Caco-2 (cell line): ENCODE results near the gene SLC25A5. TPM values are rescaled to one million over a fixed set of nuclear protein-coding genes. Genes with fewer than 3 reads are reported as not detected.

ENCODE experiments used
- Bru-seq: library from RNA; stranded (reverse); fragments of 400-500 nt; gene quantifications from one replicate; lab custom pipeline; 2021; lab: Mats Ljungman, UMichigan
- BruChase-seq, 2 experiments: library from RNA; stranded (reverse); fragments of 400-500 nt; gene quantifications; one replicate each; lab custom pipeline; 2021; lab: Mats Ljungman, UMichigan
- BruUV-seq: library from RNA; stranded (reverse); fragments of 400-500 nt; replicated peaks from 2 replicates; lab custom pipeline; 2021; lab: Mats Ljungman, UMichigan
- CTCF ChIA-PET: fragments of 300-600 bp; sonication (Branson Sonifier 250); formaldehyde crosslinking; loops from one replicate; lab custom pipeline; 2022; ENCODE audit warnings: antibody characterized with exemption; lab: Charles Lee
- POLR2A ChIA-PET: fragments of 300-600 bp; sonication (Branson Sonifier 250); formaldehyde crosslinking; loops from one replicate; lab custom pipeline; 2022; ENCODE audit warnings: antibody characterized with exemption; lab: Charles Lee
- DNase-seq, 2 experiments: peaks; one replicate each; pipeline versions ENCODE4 v3.0.0 to v3.0.0-alpha.2; 2020 to 2022
- H3K27me3 ChIP-seq: replicated peaks from 2 replicates; pipeline ENCODE4 v1.6.0; 2011; ENCODE audit warnings: low read length; ENCODE audit not compliant: control insufficient read depth, insufficient read depth
- H3K36me3 ChIP-seq: 2 replicates; pipeline ENCODE4 v1.5.1; 2011; ENCODE audit warnings: low read length; ENCODE audit not compliant: control insufficient read depth, insufficient read depth
- H3K4me1 ChIP-seq: fragments of 250-450 bp; sonication (Bioruptor Pico); 2 replicates; pipeline ENCODE4 v1.5.1; 2020; ENCODE audit warnings: mild to moderate bottlenecking
- H3K4me3 ChIP-seq: 2 replicates; pipeline ENCODE4 v1.5.1; 2011; ENCODE audit warnings: low read depth, mild to moderate bottlenecking, control low read depth, low read length
- H3K9me3 ChIP-seq: fragments of 250-450 bp; sonication (Bioruptor Pico); 2 replicates; pipeline ENCODE4 v1.5.1; 2020; ENCODE audit warnings: mild to moderate bottlenecking, moderate library complexity
- H3K27ac Mint-ChIP-seq: one replicate; pipeline ENCODE4 v1.8.0; 2022; ENCODE audit warnings: mixed read lengths; ENCODE audit not compliant: unreplicated experiment
- H3K27me3 Mint-ChIP-seq: one replicate; pipeline ENCODE4 v1.8.0; 2022; ENCODE audit warnings: mixed read lengths; ENCODE audit not compliant: insufficient read depth, unreplicated experiment
- H3K36me3 Mint-ChIP-seq: one replicate; pipeline ENCODE4 v1.8.0; 2022; ENCODE audit warnings: mild to moderate bottlenecking, mixed read lengths; ENCODE audit not compliant: insufficient read depth, unreplicated experiment
- H3K4me1 Mint-ChIP-seq: one replicate; pipeline ENCODE4 v1.8.0; 2022; ENCODE audit warnings: low read depth, mixed read lengths; ENCODE audit not compliant: unreplicated experiment
- H3K4me3 Mint-ChIP-seq: one replicate; pipeline ENCODE4 v1.8.0; 2022; ENCODE audit warnings: mild to moderate bottlenecking, moderate library complexity, mixed read lengths; ENCODE audit not compliant: unreplicated experiment
- H3K9me3 Mint-ChIP-seq: one replicate; pipeline ENCODE4 v1.8.0; 2022; ENCODE audit warnings: mixed read lengths; ENCODE audit not compliant: unreplicated experiment
- CTCF ChIP-seq, 2 experiments: fragments of 200-600 bp in 1 of 2; IDR thresholded peaks; 1 replicate in 1 of 2; 2 replicates in 1 of 2; pipeline versions ENCODE4 v1.5.1 to v1.8.0; 2011 to 2022; ENCODE audit warnings: antibody characterized with exemption in 1 of 2, control low read depth in 1 of 2, inconsistent platforms in 1 of 2, low read depth in 1 of 2, low read length in 1 of 2, mild to moderate bottlenecking in 1 of 2, moderate library complexity in 1 of 2; ENCODE audit not compliant: insufficient read depth in 1 of 2, severe bottlenecking in 1 of 2, unreplicated experiment in 1 of 2
- intact Hi-C: fragments of 100-400 bp; cut with micrococcal nuclease; formaldehyde crosslinking; loops from one replicate; pipeline ENCODE4 v1.10.0; 2022; ENCODE audit not compliant: unreplicated experiment
- long read RNA-seq: library from polyadenylated mRNA; stranded (forward); transcript quantifications from one replicate; pipeline ENCODE4 v2.0.0, GENCODE V29; 2022
- total RNA-seq: library from RNA; stranded (reverse); gene quantifications from 2 replicates; pipeline ENCODE4 v1.2.3, GENCODE V29; 2022

The SLC25A5 gene
- total RNA-seq, result 416 and 445 TPM in 2 replicates
- percentile 96 among the genes with signal in this experiment for Bru-seq, nascent RNA
- BruChase-seq, experiment 1, labeled RNA remaining after a 2-hour chase, result percentile 99 among the genes with signal in this experiment
- percentile 100 among the genes with signal in this experiment for BruChase-seq, experiment 2, labeled RNA remaining after a 6-hour chase
- long read RNA-seq, transcript SLC25A5-201 (4 exons, 1,274 nt), result major isoform, 780 of 998 reads
- long read RNA-seq, partial matches to known transcripts, result 212 of 998 reads
- long read RNA-seq, other reads (novel, unspliced or antisense), result 5 of 998 reads

GRCh38 chrX:119467842-119468550 lies at the start of gene SLC25A5:
TSS of gene SLC25A5 (plus strand) at chrX:119468444. CDS start at chrX:119468516, 72 bp downstream.
- BruUV-seq, result no TSS peak
- Histone ChIP-seq H3K9me3 (no peaks in the 10 kb centered on the region), H3K4me3 (peak within 1 kb of the TSS; percentile 91), H3K36me3 (no peaks in the 10 kb centered on the region; the same call in 1 of the 2 replicates), H3K27me3 (no peaks in the 10 kb centered on the region), H3K4me1 (no peaks in the 10 kb centered on the region; the same call in 1 of the 2 replicates)
- intact Hi-C loops, result loop anchor here (1.0 to 2.0 kb wide), 2 partner anchors 13 to 49 kb away; no protein-coding TSS in a partner anchor
- Mint-ChIP-seq H3K27me3 (no peaks in the 10 kb centered on the region), H3K4me3 (peak within 1 kb of the TSS; percentile 93), H3K27ac (peak within 1 kb of the TSS; percentile 94), H3K9me3 (no peaks in the 10 kb centered on the region), H3K36me3 (peaks cover 46% of the 10 kb centered on the region), H3K4me1 (no peaks in the 10 kb centered on the region)
- ChIA-PET POLR2A (interaction anchor here (0.7 to 2.0 kb wide), 4 partner anchors 10 to 323 kb away, joined by 3 to 28 read pairs (median 6); partner anchors contain the start of gene RPL39), CTCF (interaction anchor here (0.6 to 1.3 kb wide), 5 partner anchors 10 to 138 kb away, joined by 3 to 6 read pairs (median 5); no protein-coding TSS in a partner anchor)
- TF ChIP-seq CTCF (IDR thresholded peaks at IDR 0.05; ENCODE audit: insufficient read depth in 1 of 2, low read depth in 1 of 2, low read length in 1 of 2, severe bottlenecking in 1 of 2, unreplicated experiment in 1 of 2), result no peak
- peak; percentile 82 to 88 for DNase-seq

GRCh38 chrX:119419146-119419545 lies 49.1 kb upstream of the SLC25A5 start:
- Mint-ChIP-seq H3K27me3 (no peaks in the 10 kb centered on the region), H3K36me3 (peaks cover 15% of the 10 kb centered on the region), H3K4me3 (no peak overlapping the region), H3K27ac (no peak overlapping the region), H3K4me1 (peaks cover 14% of the 10 kb centered on the region), H3K9me3 (no peaks in the 10 kb centered on the region)
- H3K4me1 ChIP-seq, result peaks cover 12% of the 10 kb centered on the region; the same call in 1 of the 2 replicates
- ChIA-PET CTCF (interaction anchor here (2.8 kb wide), 1 partner anchor 93 kb away, joined by 16 read pairs; no protein-coding TSS in a partner anchor), POLR2A (no interaction called here)
- H3K27me3 ChIP-seq, result no peaks in the 10 kb centered on the region
- no TSS peak for BruUV-seq
- peak in 1 of 2 experiments; percentile 10 for DNase-seq
- intact Hi-C loops, result loop anchor here (1.0 to 10.0 kb wide), 3 partner anchors 48 to 124 kb away; no protein-coding TSS in a partner anchor
- H3K9me3 ChIP-seq, result no peaks in the 10 kb centered on the region
- no peak overlapping the region for H3K4me3 ChIP-seq
- no peak for TF ChIP-seq CTCF (IDR thresholded peaks at IDR 0.05; ENCODE audit: insufficient read depth in 1 of 2, low read depth in 1 of 2, low read length in 1 of 2, severe bottlenecking in 1 of 2, unreplicated experiment in 1 of 2)
- no peaks in the 10 kb centered on the region for H3K36me3 ChIP-seq

- Mint-ChIP-seq H3K27me3 (no peaks in the 10 kb centered on the region), H3K4me1 (peaks cover 14% of the 10 kb centered on the region), H3K9me3 (no peaks in the 10 kb centered on the region), H3K27ac (no peak overlapping the region), H3K36me3 (peaks cover 17% of the 10 kb centered on the region), H3K4me3 (peak overlapping the region; percentile 20)
- Histone ChIP-seq H3K36me3 (no peaks in the 10 kb centered on the region), H3K4me1 (peaks cover 12% of the 10 kb centered on the region; the same call in 1 of the 2 replicates), H3K9me3 (no peaks in the 10 kb centered on the region), H3K27me3 (no peaks in the 10 kb centered on the region), H3K4me3 (no peak overlapping the region)
- no peak for DNase-seq
- no TSS peak for BruUV-seq
- intact Hi-C loops, result loop anchor here (1.0 to 10.0 kb wide), 3 partner anchors 47 to 125 kb away; no protein-coding TSS in a partner anchor
- ChIA-PET CTCF (no interaction called here), POLR2A (no interaction called here)
- TF ChIP-seq CTCF (IDR thresholded peaks at IDR 0.05; ENCODE audit: insufficient read depth in 1 of 2, low read depth in 1 of 2, low read length in 1 of 2, severe bottlenecking in 1 of 2, unreplicated experiment in 1 of 2), result no peak
These were observed 48.3 kb upstream of the SLC25A5 start for GRCh38 chrX:119419898-119420297.
